Colonic mucosa (tissue), 4 donors: ENCODE measurements around the gene SMARCAL1. TPM values are rescaled to one million over a fixed set of nuclear protein-coding genes. Genes with fewer than 3 reads are reported as not detected.

Source experiments
- DNase-seq: peaks from one replicate; pipeline ENCODE4 v3.0.0-alpha.2; 2020
- H3K27ac ChIP-seq: fragments of 200-600 bp; one replicate; pipeline ENCODE4 v1.8.0; 2021
- H3K27me3 ChIP-seq: fragments of 200-600 bp; one replicate; pipeline ENCODE4 v1.8.0; 2021
- H3K36me3 ChIP-seq: fragments of 200-600 bp; one replicate; pipeline ENCODE4 v1.8.0; 2021
- H3K4me1 ChIP-seq: fragments of 200-600 bp; one replicate; pipeline ENCODE4 v1.8.0; 2021; ENCODE audit warnings: mild to moderate bottlenecking
- H3K4me3 ChIP-seq: fragments of 200-600 bp; one replicate; pipeline ENCODE4 v1.8.0; 2021
- H3K9ac ChIP-seq, 2 donors: one replicate each; pipeline ENCODE4 v1.7.0; 2013; ENCODE audit warnings: control low read depth in 2 of 2, low read depth in 2 of 2, low read length in 2 of 2
- H3K9me3 ChIP-seq: fragments of 200-600 bp; one replicate; pipeline ENCODE4 v1.8.0; 2021
- CTCF ChIP-seq: fragments of 200-600 bp; IDR thresholded peaks from one replicate; pipeline ENCODE4 v1.8.0; 2022; ENCODE audit warnings: antibody characterized with exemption, mild to moderate bottlenecking
- intact Hi-C: fragments of 100-400 bp; cut with DNase I; formaldehyde crosslinking; loops from one replicate; pipeline ENCODE4 v1.14.1; 2022
- total RNA-seq, 2 donors: library from RNA; stranded (reverse); fragmentation: NEBNext Ultra II Directional in 1 of 2; extraction: Animal tissue kit (Norgen Biotek cat#: 25700) in 1 of 2; gene quantifications; one replicate each; pipeline ENCODE4 v1.2.1, GENCODE V29; 2021
- donor health status: healthy.
- donor health status: DM: no; HTN: no; CAD: no.
- donor health status: DM: no; HTN: no; CAD: no.

Gene SMARCAL1
- total RNA-seq, 2 donors from 2014 or later, result 13.8 to 18.1 TPM

GRCh38 chr2:216453955-216454614, 41.8 kb downstream of the SMARCAL1 start:
- peaks cover 10% of the 10 kb centered on the region for H3K36me3 ChIP-seq
- H3K27ac ChIP-seq, result no peak overlapping the region
- no peak overlapping the region for H3K4me3 ChIP-seq
- no peaks in the 10 kb centered on the region for H3K9me3 ChIP-seq
- H3K27me3 ChIP-seq, result no peaks in the 10 kb centered on the region
- H3K9ac ChIP-seq, result no peak overlapping the region
- no peak for TF ChIP-seq CTCF
- intact Hi-C loops, result no loop called here
- H3K4me1 ChIP-seq, result no peaks in the 10 kb centered on the region
- no peak for DNase-seq

GRCh38 chr2:216463148-216463547, 50.9 kb downstream of the SMARCAL1 start:
- Histone ChIP-seq H3K4me1 (no peaks in the 10 kb centered on the region), H3K9ac (no peak overlapping the region), H3K27ac (no peak overlapping the region), H3K9me3 (no peaks in the 10 kb centered on the region), H3K36me3 (no peaks in the 10 kb centered on the region), H3K4me3 (no peak overlapping the region), H3K27me3 (no peaks in the 10 kb centered on the region)
- intact Hi-C loops, result no loop called here
- no peak for TF ChIP-seq CTCF
- no peak for DNase-seq

- TF ChIP-seq CTCF, result no peak
- Histone ChIP-seq H3K9me3 (no peaks in the 10 kb centered on the region), H3K36me3 (no peaks in the 10 kb centered on the region)
Observed at GRCh38 chr2:216464104-216464720, 51.9 kb downstream of the SMARCAL1 start.

GRCh38 chr2:216465579-216466195, 53.4 kb downstream of the SMARCAL1 start:
- DNase-seq, result no peak
- Histone ChIP-seq H3K4me1 (no peaks in the 10 kb centered on the region), H3K9me3 (no peaks in the 10 kb centered on the region), H3K4me3 (no peak overlapping the region), H3K9ac (no peak overlapping the region), H3K27ac (no peak overlapping the region), H3K27me3 (no peaks in the 10 kb centered on the region), H3K36me3 (no peaks in the 10 kb centered on the region)
- intact Hi-C loops, result no loop called here
- TF ChIP-seq CTCF, result no peak

More at GRCh38 chr2:216464104-216464720, 51.9 kb downstream of the SMARCAL1 start:
- Histone ChIP-seq H3K27me3 (no peaks in the 10 kb centered on the region), H3K9ac (no peak overlapping the region), H3K4me1 (no peaks in the 10 kb centered on the region), H3K4me3 (no peak overlapping the region), H3K27ac (no peak overlapping the region)
- intact Hi-C loops, result no loop called here
- no peak for DNase-seq

- no peaks in the 10 kb centered on the region for H3K36me3 ChIP-seq
- H3K9me3 ChIP-seq, result no peaks in the 10 kb centered on the region
- no peak overlapping the region for H3K9ac ChIP-seq
- H3K4me3 ChIP-seq, result no peak overlapping the region
- TF ChIP-seq CTCF, result no peak
- DNase-seq, result no peak
- H3K27ac ChIP-seq, result no peak overlapping the region
- no peaks in the 10 kb centered on the region for H3K27me3 ChIP-seq
- no peaks in the 10 kb centered on the region for H3K4me1 ChIP-seq
- intact Hi-C loops, result no loop called here
Observed at GRCh38 chr2:216467845-216468244, 55.6 kb downstream of the SMARCAL1 start.
